Peyer's patch (tissue), 4 donors: ENCODE measurements around the gene TMEM204.

Experiments used
- CTCF ChIP-seq, 6 experiments: fragments of 450-650 bp in 4 of 6; fragments of 200-600 bp in 2 of 6; sonication (generic) in 1 of 6; IDR thresholded peaks; one replicate each; pipeline ENCODE4 v1.5.1; 2017 to 2019; ENCODE audit warnings: antibody characterized with exemption in 6 of 6, mild to moderate bottlenecking in 3 of 6, moderate library complexity in 1 of 6
- POLR2A ChIP-seq, 2 donors: fragments of 450-650 bp; IDR thresholded peaks; one replicate each; pipeline ENCODE4 v1.5.1; 2017; ENCODE audit warnings: antibody characterized with exemption in 2 of 2, mild to moderate bottlenecking in 2 of 2, moderate library complexity in 2 of 2

GRCh38 chr16:1495889-1496262 lies 37.6 kb upstream of the TMEM204 start:
- no peak for TF ChIP-seq CTCF (IDR thresholded peaks at IDR 0.05)
- no peak for TF ChIP-seq POLR2A (IDR thresholded peaks at IDR 0.05)
